Activated T-helper 2 cell treated with anti-CD3 and anti-CD28 coated beads, Interferon-gamma antibody, Interleukin-2, Interleukin-4, amounts not matched to agents 10 μg/mL and 5 μg/mL and 100 μg/mL, durations not matched to agents 14 hours and 24 hours and 36 hours (primary cell): Measurements from ENCODE around the gene ZNF320. TPM values are rescaled to one million over a fixed set of nuclear protein-coding genes. Genes with fewer than 3 reads are reported as not detected.
A peak's percentile ranks its signal among the peaks of the same experiment; 100 is the strongest.
"Not testable (repeated sequence)": the region's sequence is repeated elsewhere in the genome, so short reads cannot be mapped to it uniquely, and the experiment has no call there.

ENCODE experiments used
- DNase-seq: peaks from one replicate; pipeline ENCODE4 v3.0.0; 2021; ENCODE audit warnings: low spot score
- H3K27ac Mint-ChIP-seq: one replicate; pipeline ENCODE4 v1.8.0; 2021; ENCODE audit warnings: mixed read lengths
- H3K27me3 Mint-ChIP-seq: one replicate; pipeline ENCODE4 v1.8.0; 2021; ENCODE audit warnings: low read depth, mixed read lengths
- H3K36me3 Mint-ChIP-seq: one replicate; pipeline ENCODE4 v1.8.0; 2021; ENCODE audit warnings: low read depth, mixed read lengths
- H3K4me1 Mint-ChIP-seq: one replicate; pipeline ENCODE4 v1.8.0; 2021; ENCODE audit warnings: low read depth, mixed read lengths
- H3K4me3 Mint-ChIP-seq: one replicate; pipeline ENCODE4 v1.8.0; 2021; ENCODE audit warnings: low read depth, mild to moderate bottlenecking, moderate library complexity, mixed read lengths
- H3K9me3 Mint-ChIP-seq: one replicate; pipeline ENCODE4 v1.8.0; 2021; ENCODE audit warnings: mixed read lengths
- intact Hi-C: fragments of 100-400 bp; cut with micrococcal nuclease; formaldehyde crosslinking; loops from one replicate; pipeline ENCODE4 v1.15.1; 2023
- total RNA-seq: library from RNA; stranded (reverse); gene quantifications from 2 replicates; pipeline ENCODE4 v1.2.3, GENCODE V29; 2022

Gene ZNF320
- total RNA-seq: 8.8 and 9.1 TPM in 2 replicates

DNA sequence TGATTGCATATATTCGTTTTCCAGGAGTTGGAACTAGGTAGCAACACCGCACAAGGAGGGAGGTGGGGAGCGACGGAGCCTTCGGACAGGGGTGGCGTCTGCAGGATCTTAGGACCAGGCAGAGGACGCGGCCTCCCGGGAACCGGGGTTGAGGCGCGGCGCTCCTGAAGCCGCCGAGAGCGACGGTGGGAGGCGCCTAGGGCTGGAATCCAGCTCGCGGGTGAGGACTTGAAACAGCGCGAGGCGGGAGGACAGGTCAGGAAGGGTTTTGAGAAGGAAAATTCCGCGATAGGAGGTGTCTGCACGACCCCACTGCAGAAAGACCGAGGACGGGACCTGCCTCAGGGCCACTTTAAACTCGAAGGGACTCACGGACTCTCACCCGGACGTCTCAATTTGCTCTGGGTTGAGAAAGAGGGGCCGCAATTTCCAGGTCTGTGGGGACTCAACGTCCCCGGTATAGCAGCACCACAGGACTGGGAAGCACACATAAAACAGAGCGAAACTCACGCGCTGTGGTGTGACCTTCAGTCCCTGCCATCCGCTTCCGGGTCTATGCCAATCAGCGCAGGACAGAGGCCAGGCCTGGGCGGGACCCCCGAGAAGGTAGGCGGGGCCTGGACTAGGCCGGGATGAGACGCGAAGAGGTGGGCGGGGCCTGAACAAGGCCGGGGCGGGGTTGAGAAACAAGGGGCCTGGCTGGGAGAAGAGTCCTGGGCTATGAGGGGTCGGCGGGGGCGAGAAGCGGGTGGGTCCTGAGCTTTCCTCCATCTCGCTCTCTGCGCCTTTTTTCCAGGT, at the start of gene ZNF320:
Gene ZNF320 (minus strand): TSS at position 498 of the 798 bp plus-strand sequence. CDS start 7,380 bp downstream, outside the sequence.
- intact Hi-C loops: loop anchor here (1.0 to 2.0 kb wide), 3 partner anchors 25 to 45 kb away; partner anchors contain the start of gene ZNF888
- peaks cover 38% of the 10 kb centered on the region for H3K9me3 Mint-ChIP-seq
- H3K27ac Mint-ChIP-seq: peak within 1 kb of the TSS; percentile 90
- peak within 1 kb of the TSS; percentile 89 for H3K4me3 Mint-ChIP-seq
- no peaks in the 10 kb centered on the region for H3K27me3 Mint-ChIP-seq
- H3K4me1 Mint-ChIP-seq: no peaks in the 10 kb centered on the region
- peak; percentile 89 for DNase-seq
- peaks cover 45% of the 10 kb centered on the region for H3K36me3 Mint-ChIP-seq

DNA sequence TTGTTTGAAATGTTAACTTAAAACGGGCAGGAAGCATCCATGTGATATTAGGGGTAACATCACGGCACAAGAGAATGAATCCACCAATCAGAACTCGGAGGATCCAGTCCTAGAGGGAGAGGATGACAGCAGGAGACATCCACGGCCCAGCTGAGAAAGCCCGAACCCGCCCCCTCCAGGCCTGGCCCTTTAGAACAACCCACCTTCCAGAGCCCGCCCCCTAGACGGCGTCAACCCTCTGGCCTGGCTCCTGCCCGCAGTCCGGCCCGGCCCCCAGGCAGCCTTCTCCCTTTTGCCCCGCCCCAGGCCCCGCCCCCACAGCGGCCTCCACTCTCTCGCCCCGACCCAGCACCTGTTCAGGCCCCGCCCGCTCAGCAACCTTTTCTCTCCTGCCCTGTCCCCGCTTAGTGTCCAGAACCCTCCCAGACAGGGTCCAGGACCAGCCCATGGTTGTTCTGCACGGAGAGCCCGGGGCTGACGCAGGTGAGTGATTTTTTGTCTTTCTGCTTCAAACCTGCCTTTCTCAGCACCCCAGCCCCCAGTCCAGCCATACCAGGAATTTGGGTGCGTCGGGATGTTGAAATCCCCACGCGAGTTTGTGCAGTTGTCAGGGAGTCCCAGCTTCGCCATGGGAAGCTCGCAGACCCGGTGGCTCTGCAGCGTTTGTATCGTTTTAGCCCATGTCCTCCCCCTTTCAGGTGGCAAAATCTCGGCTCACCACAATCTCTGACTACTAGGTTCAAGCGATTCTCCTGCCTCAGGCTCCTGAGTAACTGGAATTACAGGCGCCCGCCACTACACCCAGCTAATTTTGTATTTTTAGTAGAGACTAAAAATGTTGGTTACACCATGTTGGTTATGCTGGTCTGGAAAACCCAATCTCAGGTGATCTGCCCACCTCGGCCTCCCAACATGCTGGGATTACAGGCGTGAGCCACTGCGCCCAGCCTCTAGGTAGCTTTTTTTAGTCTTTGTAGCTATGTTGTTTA, 49.2 kb upstream of the ZNF320 start:
- peaks cover 29% of the 10 kb centered on the region for H3K36me3 Mint-ChIP-seq

DNA sequence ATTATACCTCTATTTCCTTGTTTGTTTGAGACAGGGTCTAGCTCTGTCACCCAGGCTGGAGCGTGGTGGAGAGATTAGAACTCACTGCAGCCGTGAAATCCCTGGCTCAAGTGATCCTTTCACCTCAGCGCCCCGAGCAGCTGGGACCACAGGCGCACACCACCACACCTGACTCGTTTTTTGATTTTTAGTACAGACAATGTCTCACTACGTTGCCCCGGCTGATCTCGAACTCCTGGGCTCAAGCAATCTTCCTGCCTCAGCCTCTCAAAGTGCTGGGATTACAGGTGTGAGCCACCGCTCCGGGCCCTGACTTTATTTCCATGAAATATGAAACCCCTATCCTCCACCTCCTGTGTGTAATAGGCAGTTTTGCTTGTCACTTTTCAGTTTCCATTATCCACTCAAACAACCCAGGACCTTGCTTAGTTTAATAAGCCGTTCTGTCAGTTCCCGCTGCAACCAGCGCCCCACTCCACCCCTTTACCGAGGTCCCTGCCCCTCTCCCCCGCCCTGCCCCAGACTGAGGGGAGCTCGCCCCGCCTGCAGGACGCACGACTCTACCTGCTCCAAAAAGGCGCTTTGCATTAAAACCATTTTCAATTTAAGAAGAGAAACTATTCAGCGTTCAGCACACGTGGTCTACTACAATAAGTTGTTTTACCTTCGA, 48.4 kb upstream of the ZNF320 start:
- peaks cover 27% of the 10 kb centered on the region for H3K36me3 Mint-ChIP-seq
- peaks cover 51% of the 10 kb centered on the region for H3K9me3 Mint-ChIP-seq
- no peak overlapping the region for H3K4me3 Mint-ChIP-seq
- intact Hi-C loops: loop anchor here (10.0 kb wide), 1 partner anchor 449 kb away; the partner anchor contains the start of gene ZNF765
- no peak for DNase-seq
- H3K4me1 Mint-ChIP-seq: peaks cover 11% of the 10 kb centered on the region
- no peak overlapping the region for H3K27ac Mint-ChIP-seq
- H3K27me3 Mint-ChIP-seq: no peaks in the 10 kb centered on the region

More for the DNA sequence above, 49.2 kb upstream of the ZNF320 start:
- H3K9me3 Mint-ChIP-seq: peaks cover 60% of the 10 kb centered on the region
- H3K4me1 Mint-ChIP-seq: peaks cover 3% of the 10 kb centered on the region
- DNase-seq: no peak
- no peaks in the 10 kb centered on the region for H3K27me3 Mint-ChIP-seq
- intact Hi-C loops: loop anchor here (10.0 kb wide), 1 partner anchor 448 kb away; the partner anchor contains the start of gene ZNF765
- H3K27ac Mint-ChIP-seq: no peak overlapping the region
- H3K4me3 Mint-ChIP-seq: no peak overlapping the region

DNA sequence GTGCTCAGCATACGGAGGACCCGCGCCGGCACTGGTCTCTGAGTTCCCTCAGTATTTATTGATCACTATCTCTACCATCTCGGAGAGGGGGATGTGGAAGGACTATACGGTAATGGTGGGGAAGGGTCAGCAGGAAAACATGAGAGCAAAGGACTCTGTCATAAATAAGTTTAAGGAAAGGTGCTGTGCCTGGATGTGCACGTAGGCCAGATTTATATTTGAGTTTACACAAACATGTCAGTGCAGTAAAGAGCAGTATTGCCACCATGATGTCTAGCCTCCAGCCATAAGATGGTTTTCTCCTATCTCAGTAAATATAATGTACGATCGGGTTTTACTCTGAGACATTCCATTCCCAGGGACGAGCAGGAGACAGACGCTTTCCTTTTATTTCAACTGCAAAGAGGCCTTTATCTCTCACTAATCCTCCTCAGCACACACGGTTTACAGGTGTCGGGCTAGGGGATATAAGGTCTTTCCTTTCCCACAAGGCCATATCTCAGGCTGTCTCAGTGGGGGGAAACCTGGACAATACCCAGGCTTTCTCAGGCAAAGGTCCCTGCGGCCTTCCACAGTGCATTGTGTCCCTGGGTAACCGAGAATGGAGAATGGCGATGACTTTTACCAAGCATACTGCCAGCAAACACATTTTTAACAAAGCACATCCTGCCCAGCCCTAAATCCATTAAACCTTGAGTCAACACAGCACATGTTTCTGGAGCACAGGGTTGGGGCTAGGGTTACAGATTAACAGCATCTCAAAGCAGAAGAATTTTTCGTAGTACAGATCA, 47.5 kb upstream of the ZNF320 start:
- intact Hi-C loops: loop anchor here (5.0 to 10.0 kb wide), 2 partner anchors 157 to 450 kb away; partner anchors contain the start of genes ZNF160 and ZNF765
- not testable (repeated sequence) for DNase-seq, H3K27ac Mint-ChIP-seq, H3K27me3 Mint-ChIP-seq, H3K4me3 Mint-ChIP-seq
- Mint-ChIP-seq H3K36me3 (peaks cover 21% of the 10 kb centered on the region), H3K9me3 (peaks cover 43% of the 10 kb centered on the region), H3K4me1 (peaks cover 12% of the 10 kb centered on the region)

DNA sequence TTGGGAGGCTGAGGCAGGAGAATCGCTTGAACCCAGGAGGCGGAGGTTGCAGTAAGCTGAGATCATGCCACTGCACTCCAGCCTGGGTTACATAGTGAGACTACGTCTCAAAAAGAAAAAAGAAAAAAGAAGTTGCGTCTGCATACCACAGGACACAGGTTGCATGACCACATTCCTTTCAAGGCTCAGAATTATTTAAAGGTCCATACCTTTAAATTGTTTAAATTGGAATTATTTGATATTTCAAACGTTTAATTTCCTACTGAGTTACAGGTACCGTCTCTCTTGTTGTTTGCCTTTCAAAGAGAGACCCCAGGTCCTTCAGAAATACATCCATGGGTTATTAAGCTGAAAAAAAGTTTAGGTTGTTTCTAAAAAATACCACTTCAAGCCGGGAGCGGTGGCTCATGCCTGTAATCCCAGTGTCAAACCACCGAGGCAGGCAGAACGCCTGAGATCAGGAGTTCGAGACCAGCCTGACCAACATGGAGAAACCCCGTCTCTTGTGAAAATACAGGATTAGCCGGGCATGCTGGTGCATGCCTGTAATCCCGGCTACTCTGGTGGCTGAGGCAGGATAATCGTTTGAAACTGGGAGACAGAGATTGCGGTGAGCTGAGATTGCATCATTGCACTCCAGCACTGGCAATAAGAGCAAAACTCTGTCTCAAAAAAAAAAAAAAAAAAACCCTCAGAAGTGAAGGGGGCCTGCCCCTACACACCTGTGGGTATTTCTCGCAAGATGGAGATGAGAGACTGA, 46.6 kb upstream of the ZNF320 start:
- Mint-ChIP-seq H3K9me3 (peaks cover 36% of the 10 kb centered on the region), H3K4me3 (no peak overlapping the region), H3K4me1 (peaks cover 13% of the 10 kb centered on the region), H3K27ac (no peak overlapping the region), H3K36me3 (peaks cover 19% of the 10 kb centered on the region), H3K27me3 (no peaks in the 10 kb centered on the region)
- intact Hi-C loops: loop anchor here (2.0 to 10.0 kb wide), 3 partner anchors 21 to 451 kb away; partner anchors contain the start of genes ZNF160, ZNF765 and ZNF888
- DNase-seq: no peak

DNA sequence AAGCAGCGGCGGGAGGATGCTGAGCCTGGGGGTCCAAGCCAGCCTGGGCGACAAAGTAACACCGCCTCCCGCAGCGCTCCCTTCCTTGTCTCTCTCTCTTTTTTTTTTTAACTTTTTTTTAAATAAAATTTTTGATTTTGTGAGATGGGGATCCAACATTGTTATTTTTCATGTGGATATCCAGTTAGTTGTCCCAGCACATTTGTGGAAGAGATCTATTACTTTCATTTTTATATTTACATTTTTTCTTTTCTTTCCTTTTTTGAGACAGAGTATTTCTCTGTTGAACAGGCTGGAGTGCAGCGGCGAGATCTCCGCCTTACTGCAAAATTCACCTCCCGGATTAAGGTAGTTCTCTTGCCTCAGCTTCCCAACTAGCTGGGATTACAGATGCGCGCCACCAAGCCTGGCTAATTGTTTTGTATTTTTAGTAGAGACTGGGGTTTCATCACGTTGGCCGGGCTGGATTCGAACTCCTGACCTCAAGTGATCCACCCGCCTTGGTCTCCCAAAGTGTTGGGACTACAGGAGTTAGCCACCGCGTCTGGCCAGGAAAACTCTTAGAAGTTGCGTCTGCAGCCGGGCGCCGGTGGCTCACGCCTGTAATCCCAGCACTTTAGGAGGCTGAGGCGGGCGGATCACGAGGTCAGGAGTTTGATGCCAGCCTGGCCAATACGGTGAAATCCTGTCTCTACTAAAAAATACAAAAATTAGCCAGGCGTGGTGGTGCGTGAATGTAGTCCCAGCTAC, 45.9 kb upstream of the ZNF320 start:
- H3K27ac Mint-ChIP-seq: no peak overlapping the region
- DNase-seq: no peak
- peak overlapping the region; percentile 90 for H3K4me3 Mint-ChIP-seq
- H3K36me3 Mint-ChIP-seq: peaks cover 26% of the 10 kb centered on the region
- peaks cover 41% of the 10 kb centered on the region for H3K9me3 Mint-ChIP-seq
- peaks cover 20% of the 10 kb centered on the region for H3K4me1 Mint-ChIP-seq
- intact Hi-C loops: loop anchor here (2.0 to 10.0 kb wide), 3 partner anchors 21 to 451 kb away; partner anchors contain the start of genes ZNF160, ZNF765 and ZNF888
- H3K27me3 Mint-ChIP-seq: no peaks in the 10 kb centered on the region

DNA sequence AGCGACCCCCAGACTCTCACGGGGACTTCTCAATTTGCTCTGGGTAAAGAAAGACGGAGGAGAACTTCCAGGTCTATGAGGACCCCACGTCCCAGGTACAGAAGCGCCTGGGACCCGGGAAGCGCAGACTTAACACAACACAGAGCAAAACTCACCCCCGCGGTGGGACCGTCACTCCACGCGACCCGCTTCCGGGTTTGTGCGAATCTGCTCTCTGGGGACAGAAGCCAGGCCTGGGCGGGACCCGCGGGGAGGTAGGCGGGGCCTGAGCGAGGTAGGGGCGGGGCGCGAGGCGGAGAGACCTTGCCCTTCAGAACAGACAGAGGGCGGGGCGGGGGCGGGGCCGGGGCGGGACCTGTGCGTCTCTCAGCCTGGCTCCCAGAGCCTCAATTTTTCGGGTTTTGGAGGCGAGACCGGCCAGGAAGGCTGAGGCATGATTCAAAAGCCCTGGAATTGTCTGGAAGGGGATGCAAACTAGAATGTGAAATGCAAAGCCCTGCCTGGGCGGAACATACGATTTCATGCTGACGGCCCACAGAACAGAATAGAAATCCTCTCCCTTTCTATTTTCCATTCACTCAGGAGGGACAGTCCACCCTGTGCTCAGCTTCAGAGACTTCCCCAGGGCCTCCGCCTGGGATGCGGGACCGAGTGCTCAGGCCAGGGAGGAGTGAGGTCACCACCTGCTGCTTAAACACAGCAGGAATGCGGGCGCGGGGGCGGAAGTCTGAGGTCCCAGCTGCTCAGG, 45.1 kb upstream of the ZNF320 start:
- Mint-ChIP-seq H3K9me3 (peaks cover 38% of the 10 kb centered on the region), H3K27me3 (no peaks in the 10 kb centered on the region), H3K4me1 (peaks cover 21% of the 10 kb centered on the region), H3K4me3 (peak overlapping the region; percentile 90), H3K27ac (peak overlapping the region; percentile 89), H3K36me3 (peaks cover 30% of the 10 kb centered on the region)
- DNase-seq: peak; percentile 95
- intact Hi-C loops: loop anchor here (1.0 to 10.0 kb wide), 5 partner anchors 20 to 452 kb away; partner anchors contain the start of genes ZNF160, ZNF320, ZNF765 and ZNF816

DNA sequence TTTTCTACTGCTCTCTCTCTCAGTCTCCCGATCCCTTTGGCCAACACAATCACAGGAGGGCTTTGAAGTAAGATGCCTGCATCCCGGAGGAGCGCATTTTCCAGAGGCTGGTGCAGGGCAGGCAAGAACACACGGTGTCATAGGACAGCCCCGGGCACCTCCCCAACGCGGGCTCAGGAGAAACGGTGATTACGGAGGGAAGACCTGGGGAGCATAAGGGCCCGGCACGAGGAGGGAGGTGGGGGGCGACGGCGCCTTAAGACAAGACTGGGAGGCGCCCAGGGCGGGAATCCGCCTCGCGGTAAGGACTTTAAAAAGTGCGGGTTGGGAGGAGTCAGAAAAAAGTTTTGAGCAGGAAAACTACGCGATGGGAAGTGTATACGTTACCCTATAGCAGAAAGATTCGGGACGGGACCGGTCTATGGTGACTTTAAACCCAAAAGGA, 44.5 kb upstream of the ZNF320 start:
- peaks cover 22% of the 10 kb centered on the region for H3K4me1 Mint-ChIP-seq
- peaks cover 34% of the 10 kb centered on the region for H3K9me3 Mint-ChIP-seq
- no peak for DNase-seq
- H3K27me3 Mint-ChIP-seq: no peaks in the 10 kb centered on the region
- intact Hi-C loops: loop anchor here (1.0 to 10.0 kb wide), 6 partner anchors 19 to 453 kb away; partner anchors contain the start of genes ZNF160, ZNF320, ZNF611 and ZNF765
- peak overlapping the region; percentile 90 for H3K4me3 Mint-ChIP-seq
- peak overlapping the region; percentile 89 for H3K27ac Mint-ChIP-seq
- H3K36me3 Mint-ChIP-seq: peaks cover 36% of the 10 kb centered on the region

DNA sequence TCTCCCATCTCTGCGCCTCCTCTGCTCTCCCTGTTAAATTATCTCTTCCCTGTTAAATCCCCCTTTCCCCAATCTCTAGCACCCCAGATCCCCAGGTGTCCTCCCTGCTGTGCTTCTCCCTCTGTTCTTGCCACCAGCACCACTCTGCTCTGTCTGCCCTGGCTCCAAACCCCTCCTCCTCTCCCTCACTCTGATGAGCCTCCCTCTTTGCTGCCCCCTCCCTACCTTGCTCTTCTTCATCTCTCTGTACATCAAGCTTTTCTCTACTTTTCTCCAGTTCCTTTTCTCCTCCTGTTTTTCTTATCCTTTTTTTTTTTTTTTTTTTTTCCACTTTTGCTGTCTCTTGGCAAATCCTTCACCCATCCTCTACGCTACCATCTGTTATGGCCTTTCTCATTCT, 44.1 kb upstream of the ZNF320 start:
- H3K4me1 Mint-ChIP-seq: peaks cover 26% of the 10 kb centered on the region
- H3K9me3 Mint-ChIP-seq: peaks cover 34% of the 10 kb centered on the region
- intact Hi-C loops: loop anchor here (2.0 to 10.0 kb wide), 3 partner anchors 161 to 453 kb away; partner anchors contain the start of genes ZNF160, ZNF611 and ZNF765
- not testable (repeated sequence) for DNase-seq, H3K27me3 Mint-ChIP-seq
- H3K36me3 Mint-ChIP-seq: peaks cover 40% of the 10 kb centered on the region
- peak overlapping the region; percentile 90 for H3K4me3 Mint-ChIP-seq
- H3K27ac Mint-ChIP-seq: peak overlapping the region; percentile 89
